Panc1 (cell line): ENCODE data around the gene CTRB1.

Source experiments
- POLR2AphosphoS5 ChIP-seq: IDR thresholded peaks from 2 replicates; pipeline ENCODE4 v1.6.1; 2012; ENCODE audit warnings: mild to moderate bottlenecking, low read depth, low read length, moderate library complexity
- SIN3A ChIP-seq: IDR thresholded peaks from 2 replicates; pipeline ENCODE4 v1.6.1; 2012; ENCODE audit warnings: low read depth, mild to moderate bottlenecking, low read length, moderate library complexity, borderline replicate concordance; ENCODE audit not compliant: insufficient read depth
- TCF7L2 ChIP-seq: IDR thresholded peaks from 2 replicates; pipeline ENCODE4 v1.6.1; 2011; ENCODE audit warnings: mild to moderate bottlenecking, low read depth, low read length, inconsistent platforms
- TF ChIP-seq, protein P1 (sequence below), 2 experiments: IDR thresholded peaks; 2 replicates each; pipeline ENCODE4 v1.6.1; 2011 to 2012; ENCODE audit warnings: low read depth in 2 of 2, control low read depth in 1 of 2, low read length in 1 of 2, mild to moderate bottlenecking in 1 of 2, moderate library complexity in 1 of 2; ENCODE audit not compliant: insufficient read depth in 1 of 2
- TF ChIP-seq, protein P2 (sequence below): fragments of 450-650 bp; IDR thresholded peaks from 2 replicates; pipeline ENCODE4 v1.5.1; 2017; ENCODE audit warnings: mild to moderate bottlenecking

DNA sequence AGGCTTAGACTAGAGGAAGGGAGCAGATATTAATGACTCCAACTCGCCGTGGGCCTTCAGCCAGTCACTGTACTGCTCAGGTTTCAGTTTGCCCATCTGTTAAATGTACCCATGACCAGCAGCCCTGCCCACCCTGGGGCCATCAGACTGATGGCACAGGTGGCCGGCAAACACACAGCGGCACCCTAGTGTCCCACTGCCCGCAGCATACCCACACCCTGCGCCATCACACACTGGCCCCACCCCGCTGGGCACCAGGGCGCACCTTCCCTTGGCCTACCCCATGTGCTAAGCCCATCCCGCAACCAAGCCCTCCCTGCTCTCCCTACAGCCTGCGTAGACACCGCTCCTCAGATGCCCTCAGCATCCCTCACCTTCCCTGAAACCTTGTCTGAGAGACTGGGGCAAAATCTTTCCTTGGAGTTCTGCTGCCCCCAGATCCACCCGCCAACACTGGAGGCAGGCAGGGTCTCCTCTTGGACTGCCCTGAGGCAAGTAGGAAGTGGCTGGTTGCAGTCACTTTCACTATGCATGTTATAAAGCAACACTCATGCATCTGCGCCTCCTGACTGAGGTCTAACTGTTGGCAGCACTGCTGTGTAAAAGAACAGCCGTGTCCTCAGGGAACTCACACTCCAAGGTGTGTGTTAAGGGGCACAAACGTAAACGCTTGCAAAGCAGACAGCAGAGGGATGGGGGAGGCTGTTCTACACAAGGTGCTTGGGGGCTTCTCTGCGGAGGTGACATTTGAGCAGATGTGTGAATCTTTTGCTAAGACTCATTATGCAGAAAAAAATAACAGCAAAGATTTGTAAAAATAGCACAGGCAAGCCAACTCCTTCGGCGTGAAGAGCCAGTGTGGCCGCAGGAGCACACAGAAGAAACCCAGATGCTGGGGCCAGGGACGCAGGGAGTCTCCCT is 39.4 kb downstream of the CTRB1 start:
- TF ChIP-seq SIN3A: no peak
- TF ChIP-seq, protein P1, sequence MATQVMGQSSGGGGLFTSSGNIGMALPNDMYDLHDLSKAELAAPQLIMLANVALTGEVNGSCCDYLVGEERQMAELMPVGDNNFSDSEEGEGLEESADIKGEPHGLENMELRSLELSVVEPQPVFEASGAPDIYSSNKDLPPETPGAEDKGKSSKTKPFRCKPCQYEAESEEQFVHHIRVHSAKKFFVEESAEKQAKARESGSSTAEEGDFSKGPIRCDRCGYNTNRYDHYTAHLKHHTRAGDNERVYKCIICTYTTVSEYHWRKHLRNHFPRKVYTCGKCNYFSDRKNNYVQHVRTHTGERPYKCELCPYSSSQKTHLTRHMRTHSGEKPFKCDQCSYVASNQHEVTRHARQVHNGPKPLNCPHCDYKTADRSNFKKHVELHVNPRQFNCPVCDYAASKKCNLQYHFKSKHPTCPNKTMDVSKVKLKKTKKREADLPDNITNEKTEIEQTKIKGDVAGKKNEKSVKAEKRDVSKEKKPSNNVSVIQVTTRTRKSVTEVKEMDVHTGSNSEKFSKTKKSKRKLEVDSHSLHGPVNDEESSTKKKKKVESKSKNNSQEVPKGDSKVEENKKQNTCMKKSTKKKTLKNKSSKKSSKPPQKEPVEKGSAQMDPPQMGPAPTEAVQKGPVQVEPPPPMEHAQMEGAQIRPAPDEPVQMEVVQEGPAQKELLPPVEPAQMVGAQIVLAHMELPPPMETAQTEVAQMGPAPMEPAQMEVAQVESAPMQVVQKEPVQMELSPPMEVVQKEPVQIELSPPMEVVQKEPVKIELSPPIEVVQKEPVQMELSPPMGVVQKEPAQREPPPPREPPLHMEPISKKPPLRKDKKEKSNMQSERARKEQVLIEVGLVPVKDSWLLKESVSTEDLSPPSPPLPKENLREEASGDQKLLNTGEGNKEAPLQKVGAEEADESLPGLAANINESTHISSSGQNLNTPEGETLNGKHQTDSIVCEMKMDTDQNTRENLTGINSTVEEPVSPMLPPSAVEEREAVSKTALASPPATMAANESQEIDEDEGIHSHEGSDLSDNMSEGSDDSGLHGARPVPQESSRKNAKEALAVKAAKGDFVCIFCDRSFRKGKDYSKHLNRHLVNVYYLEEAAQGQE (IDR thresholded peaks at IDR 0.05; ENCODE audit: insufficient read depth in 1 of 2, low read depth in 2 of 2, low read length in 1 of 2): no peak
- TF ChIP-seq, protein P2, sequence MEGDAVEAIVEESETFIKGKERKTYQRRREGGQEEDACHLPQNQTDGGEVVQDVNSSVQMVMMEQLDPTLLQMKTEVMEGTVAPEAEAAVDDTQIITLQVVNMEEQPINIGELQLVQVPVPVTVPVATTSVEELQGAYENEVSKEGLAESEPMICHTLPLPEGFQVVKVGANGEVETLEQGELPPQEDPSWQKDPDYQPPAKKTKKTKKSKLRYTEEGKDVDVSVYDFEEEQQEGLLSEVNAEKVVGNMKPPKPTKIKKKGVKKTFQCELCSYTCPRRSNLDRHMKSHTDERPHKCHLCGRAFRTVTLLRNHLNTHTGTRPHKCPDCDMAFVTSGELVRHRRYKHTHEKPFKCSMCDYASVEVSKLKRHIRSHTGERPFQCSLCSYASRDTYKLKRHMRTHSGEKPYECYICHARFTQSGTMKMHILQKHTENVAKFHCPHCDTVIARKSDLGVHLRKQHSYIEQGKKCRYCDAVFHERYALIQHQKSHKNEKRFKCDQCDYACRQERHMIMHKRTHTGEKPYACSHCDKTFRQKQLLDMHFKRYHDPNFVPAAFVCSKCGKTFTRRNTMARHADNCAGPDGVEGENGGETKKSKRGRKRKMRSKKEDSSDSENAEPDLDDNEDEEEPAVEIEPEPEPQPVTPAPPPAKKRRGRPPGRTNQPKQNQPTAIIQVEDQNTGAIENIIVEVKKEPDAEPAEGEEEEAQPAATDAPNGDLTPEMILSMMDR: no peak
- TF ChIP-seq POLR2AphosphoS5: no peak
- TF ChIP-seq TCF7L2: no peak
